NCI-H1436 treated with DMSO at 0.1 percent for 48 hours (cell line): ENCODE results near the gene RNF222.
"Not testable (repeated sequence)": the region's sequence is repeated elsewhere in the genome, so short reads cannot be mapped to it uniquely, and the experiment has no call there.

Experiments used
- DNase-seq: peaks from one replicate; lab custom pipeline; 2025; lab: John Stamatoyannopoulos, UW

RNF222 gene

GRCh38 chr17:8380049-8380448 lies 17.6 kb downstream of the RNF222 start:
- DNase-seq: no peak

GRCh38 chr17:8378117-8378516 lies 19.5 kb downstream of the RNF222 start:
- not testable (repeated sequence) for DNase-seq

- no peak for DNase-seq
Observed at GRCh38 chr17:8377422-8377821, 20.2 kb downstream of the RNF222 start.

- DNase-seq: no peak
Observed at GRCh38 chr17:8376271-8377067, 21.2 kb downstream of the RNF222 start, which contains the start of gene KRABD2. KRABD2 (minus strand) TSS chr17:8376704.

GRCh38 chr17:8375738-8376259 lies 21.8 kb downstream of the RNF222 start:
- DNase-seq: no peak

GRCh38 chr17:8373856-8374255 lies 23.8 kb downstream of the RNF222 start:
- DNase-seq: not testable (repeated sequence)

GRCh38 chr17:8372422-8372821 lies 25.2 kb downstream of the RNF222 start:
- DNase-seq: no peak

GRCh38 chr17:8371786-8372185 lies 25.8 kb downstream of the RNF222 start:
- DNase-seq: no peak

- DNase-seq: no peak
Observed at GRCh38 chr17:8369944-8370343, 27.7 kb downstream of the RNF222 start.

GRCh38 chr17:8368193-8368592 lies 29.4 kb downstream of the RNF222 start:
- no peak for DNase-seq

- DNase-seq: no peak
Observed at GRCh38 chr17:8366231-8366630, 31.4 kb downstream of the RNF222 start.

GRCh38 chr17:8365143-8365542 lies 32.5 kb downstream of the RNF222 start:
- DNase-seq: no peak

GRCh38 chr17:8362651-8363332 lies 34.8 kb downstream of the RNF222 start:
- DNase-seq: no peak

GRCh38 chr17:8360751-8361150 lies 36.9 kb downstream of the RNF222 start:
- DNase-seq: no peak

- DNase-seq: no peak
Observed at GRCh38 chr17:8360260-8360659, 37.4 kb downstream of the RNF222 start.

GRCh38 chr17:8359769-8360168 lies 37.9 kb downstream of the RNF222 start:
- DNase-seq: no peak

- DNase-seq: no peak
Observed at GRCh38 chr17:8357910-8358309, 39.7 kb downstream of the RNF222 start.

GRCh38 chr17:8354236-8354635 lies 43.4 kb downstream of the RNF222 start:
- no peak for DNase-seq

- no peak for DNase-seq
Observed at GRCh38 chr17:8353736-8354135, 43.9 kb downstream of the RNF222 start.

GRCh38 chr17:8350339-8350738 lies 47.3 kb downstream of the RNF222 start:
- DNase-seq: no peak

- not testable (repeated sequence) for DNase-seq
Observed at GRCh38 chr17:8347001-8347400, 50.6 kb downstream of the RNF222 start.

- no peak for DNase-seq
Observed at GRCh38 chr17:8345951-8346665, 51.5 kb downstream of the RNF222 start.
